Measurements from ENCODE around the gene CFDP1. TPM values are rescaled to one million over a fixed set of nuclear protein-coding genes. Genes with fewer than 3 reads are reported as not detected.

CFDP1 gene
- total RNA-seq, 1 experiment from 2014 or later = 44.7 TPM

GRCh38 chr16:75402159-75402820, 31.0 kb downstream of the CFDP1 start:
- Mint-ChIP-seq H3K36me3 (ENCODE audit: insufficient read depth, unreplicated experiment) (peaks cover 37% of the 10 kb centered on the region), H3K4me1 (ENCODE audit: insufficient read depth, unreplicated experiment) (peaks cover 5% of the 10 kb centered on the region), H3K27ac (ENCODE audit: low read depth, unreplicated experiment) (no peak overlapping the region), H3K4me3 (ENCODE audit: unreplicated experiment) (no peak overlapping the region), H3K27me3 (ENCODE audit: insufficient read depth, unreplicated experiment) (no peaks in the 10 kb centered on the region), H3K9me3 (ENCODE audit: unreplicated experiment) (no peaks in the 10 kb centered on the region)
- ChIA-PET CTCF (interaction anchor here (0.6 to 8.5 kb wide), 22 partner anchors 8 to 1030 kb away, joined by 3 to 117 read pairs (median 4); no protein-coding TSS in a partner anchor), POLR2A (interaction anchor here (0.5 to 1.1 kb wide), 3 partner anchors 24 to 203 kb away, joined by 3 to 4 read pairs (median 4); no protein-coding TSS in a partner anchor)
- no peak for DNase-seq (ENCODE audit: unreplicated experiment)
- intact Hi-C loops (cut with micrococcal nuclease) = loop anchor here (5.0 kb wide), 1 partner anchor 170 kb away; no protein-coding TSS in a partner anchor
- BruUV-seq (replicated peaks) = no TSS peak
- no peak for TF ChIP-seq CTCF (IDR thresholded peaks at IDR 0.05; ENCODE audit: unreplicated experiment)

- peaks cover 5% of the 10 kb centered on the region for H3K4me1 Mint-ChIP-seq (ENCODE audit: insufficient read depth, unreplicated experiment)
- peaks cover 31% of the 10 kb centered on the region for H3K36me3 Mint-ChIP-seq (ENCODE audit: insufficient read depth, unreplicated experiment)
- no peak overlapping the region for H3K27ac Mint-ChIP-seq (ENCODE audit: low read depth, unreplicated experiment)
- H3K9me3 Mint-ChIP-seq (ENCODE audit: unreplicated experiment) = no peaks in the 10 kb centered on the region
- ChIA-PET POLR2A (interaction anchor here (0.5 to 1.1 kb wide), 3 partner anchors 23 to 202 kb away, joined by 3 to 4 read pairs (median 4); no protein-coding TSS in a partner anchor), CTCF (interaction anchor here (0.6 to 8.5 kb wide), 20 partner anchors 9 to 1779 kb away, joined by 3 to 117 read pairs (median 4); no protein-coding TSS in a partner anchor)
- TF ChIP-seq CTCF (IDR thresholded peaks at IDR 0.05; ENCODE audit: unreplicated experiment) = no peak
- no TSS peak for BruUV-seq (replicated peaks)
- intact Hi-C loops (cut with micrococcal nuclease) = loop anchor here (5.0 kb wide), 1 partner anchor 169 kb away; no protein-coding TSS in a partner anchor
- H3K4me3 Mint-ChIP-seq (ENCODE audit: unreplicated experiment) = no peak overlapping the region
- no peaks in the 10 kb centered on the region for H3K27me3 Mint-ChIP-seq (ENCODE audit: insufficient read depth, unreplicated experiment)
- DNase-seq (ENCODE audit: unreplicated experiment) = no peak
Measured at GRCh38 chr16:75401691-75402090, 31.6 kb downstream of the CFDP1 start.

- ChIA-PET POLR2A (interaction anchor here (0.8 kb wide), 1 partner anchor 67 kb away, joined by 3 read pairs; no protein-coding TSS in a partner anchor), CTCF (interaction anchor here (2.2 to 4.9 kb wide), 3 partner anchors 12 to 199 kb away, joined by 7 to 30 read pairs (median 8); no protein-coding TSS in a partner anchor)
- Mint-ChIP-seq H3K4me1 (ENCODE audit: insufficient read depth, unreplicated experiment) (peaks cover 11% of the 10 kb centered on the region), H3K36me3 (ENCODE audit: insufficient read depth, unreplicated experiment) (peaks cover 22% of the 10 kb centered on the region), H3K9me3 (ENCODE audit: unreplicated experiment) (no peaks in the 10 kb centered on the region), H3K27me3 (ENCODE audit: insufficient read depth, unreplicated experiment) (no peaks in the 10 kb centered on the region), H3K4me3 (ENCODE audit: unreplicated experiment) (no peak overlapping the region), H3K27ac (ENCODE audit: low read depth, unreplicated experiment) (no peak overlapping the region)
- TF ChIP-seq CTCF (IDR thresholded peaks at IDR 0.05; ENCODE audit: unreplicated experiment) = no peak
- DNase-seq (ENCODE audit: unreplicated experiment) = no peak
- no TSS peak for BruUV-seq (replicated peaks)
- intact Hi-C loops (cut with micrococcal nuclease) = no loop called here
Measured at GRCh38 chr16:75398333-75398732, 35.0 kb downstream of the CFDP1 start.

GRCh38 chr16:75394941-75395340, 38.4 kb downstream of the CFDP1 start:
- TF ChIP-seq CTCF (IDR thresholded peaks at IDR 0.05; ENCODE audit: unreplicated experiment) = no peak
- Mint-ChIP-seq H3K9me3 (ENCODE audit: unreplicated experiment) (no peaks in the 10 kb centered on the region), H3K27ac (ENCODE audit: low read depth, unreplicated experiment) (no peak overlapping the region), H3K27me3 (ENCODE audit: insufficient read depth, unreplicated experiment) (no peaks in the 10 kb centered on the region), H3K4me1 (ENCODE audit: insufficient read depth, unreplicated experiment) (peaks cover 11% of the 10 kb centered on the region), H3K4me3 (ENCODE audit: unreplicated experiment) (no peak overlapping the region), H3K36me3 (ENCODE audit: insufficient read depth, unreplicated experiment) (peaks cover 31% of the 10 kb centered on the region)
- intact Hi-C loops (cut with micrococcal nuclease) = no loop called here
- POLR2A ChIA-PET = interaction anchor here (0.9 to 3.3 kb wide), 5 partner anchors 9 to 228 kb away, joined by 3 to 19 read pairs (median 5); no protein-coding TSS in a partner anchor
- CTCF ChIA-PET = interaction anchor here (0.9 to 7.5 kb wide), 3 partner anchors 8 to 369 kb away, joined by 4 to 81 read pairs (median 16); no protein-coding TSS in a partner anchor
- no peak for DNase-seq (ENCODE audit: unreplicated experiment)
- BruUV-seq (replicated peaks) = no TSS peak

Measured in MCF 10A (cell line).